GM21825 (cell line): ENCODE results near the gene ANO1.

Source experiments
- ATAC-seq: cut with Tn5 transposase; IDR thresholded peaks from one replicate; pipeline ENCODE4 v1.9.1; 2021; ENCODE audit warnings: mild to moderate bottlenecking, moderate library complexity; ENCODE audit not compliant: unreplicated experiment

ANO1 gene

GRCh38 chr11:70072461-70072860 lies 5.7 kb upstream of the ANO1 start:
- no peak for ATAC-seq

DNA sequence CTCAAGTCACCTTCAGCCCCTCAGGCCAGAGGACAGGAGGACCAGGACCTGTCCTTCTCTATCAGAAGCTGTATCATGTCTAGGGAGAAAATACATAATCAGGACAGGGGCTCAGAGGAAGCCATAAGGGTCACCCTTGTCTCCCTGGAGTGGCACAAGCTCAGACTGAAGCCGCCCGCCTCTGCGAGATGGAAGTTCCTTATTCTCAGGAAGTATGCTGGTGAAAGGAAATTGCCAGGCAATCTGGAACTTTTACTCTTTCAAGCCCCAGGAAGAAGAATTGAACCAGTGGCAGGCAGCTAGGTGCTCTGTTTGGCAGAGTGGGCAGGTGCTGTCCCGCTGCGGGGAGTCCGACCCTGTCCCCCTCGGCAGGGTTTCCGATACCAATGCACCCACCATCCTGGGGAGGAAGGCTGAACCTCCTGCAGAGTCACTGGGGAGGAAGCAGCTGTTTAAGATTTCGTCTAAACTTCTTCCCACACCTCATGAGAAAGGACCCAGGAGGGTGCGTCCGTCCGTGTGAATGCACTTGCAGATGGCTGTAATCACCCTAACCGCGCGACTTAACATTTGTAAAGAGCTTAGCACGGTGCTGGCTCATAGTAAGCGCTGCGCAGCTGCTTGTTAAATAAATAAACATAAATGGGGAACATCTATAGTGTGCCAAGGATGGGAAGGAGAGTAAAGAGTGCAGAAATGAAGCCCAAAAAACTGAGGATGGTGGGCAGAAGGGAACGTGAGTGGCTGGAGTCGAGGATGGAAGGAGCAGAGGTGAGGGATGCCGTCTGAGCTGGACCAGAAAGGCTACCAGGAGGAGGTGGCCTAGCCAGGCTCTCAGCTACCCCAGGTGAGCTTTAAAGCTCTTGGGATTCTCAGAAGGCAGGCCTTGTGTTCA lies 5.0 kb upstream of the ANO1 start:
- ATAC-seq = no peak

DNA sequence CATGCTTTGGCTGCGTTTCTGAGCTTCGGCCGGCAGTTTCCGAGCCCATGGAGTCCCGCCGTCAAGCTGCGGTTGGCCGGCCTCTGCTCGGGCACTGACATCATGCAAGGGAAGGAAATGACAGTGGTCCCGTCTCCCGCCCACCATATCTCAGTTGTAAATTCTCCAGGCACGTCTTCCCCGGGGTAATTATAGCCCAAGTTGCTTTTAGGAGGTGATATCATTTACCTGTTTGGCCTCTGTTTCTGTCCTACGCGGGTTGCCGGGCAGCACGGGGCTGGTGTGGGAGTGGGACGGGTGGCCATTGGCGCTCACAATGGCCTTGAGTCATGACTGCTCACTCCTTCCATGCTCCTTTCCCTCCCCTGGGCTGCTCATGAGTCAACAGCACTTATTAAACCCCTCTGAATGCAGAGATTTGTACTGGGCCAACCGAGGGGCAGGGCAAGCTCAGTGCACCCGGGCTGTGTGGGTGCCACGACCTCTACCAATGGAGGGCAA lies 4.2 kb upstream of the ANO1 start:
- no peak for ATAC-seq

- ATAC-seq = no peak
Measured at GRCh38 chr11:70074746-70075145, 3.4 kb upstream of the ANO1 start.

- ATAC-seq = no peak
Measured at GRCh38 chr11:70075836-70076235, 2.3 kb upstream of the ANO1 start.

DNA sequence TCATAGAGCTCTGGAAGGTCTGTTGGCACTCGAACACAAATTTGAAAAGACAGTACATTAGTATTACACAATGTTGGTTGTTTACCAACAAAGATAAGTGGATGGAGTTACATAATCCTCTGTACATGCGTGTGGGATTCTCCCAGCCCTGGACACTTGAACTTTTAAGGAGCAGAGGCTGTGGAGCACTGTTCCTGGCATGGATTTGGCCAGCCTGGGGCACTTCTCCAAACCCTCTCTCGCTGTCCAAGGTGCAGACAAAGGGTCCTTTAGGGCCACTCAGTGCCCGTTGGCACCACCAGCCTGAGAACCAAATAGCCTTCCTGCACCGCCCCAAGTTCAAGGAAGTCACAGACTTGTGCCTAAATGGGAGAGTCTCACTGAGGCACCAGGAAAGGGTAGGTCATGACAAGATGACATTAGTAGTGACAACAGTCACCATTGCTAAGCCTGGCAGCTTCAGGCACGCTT lies 1.6 kb upstream of the ANO1 start:
- no peak for ATAC-seq

GRCh38 chr11:70077411-70078094 lies 564 bp upstream of the ANO1 start:
- ATAC-seq = no peak

DNA sequence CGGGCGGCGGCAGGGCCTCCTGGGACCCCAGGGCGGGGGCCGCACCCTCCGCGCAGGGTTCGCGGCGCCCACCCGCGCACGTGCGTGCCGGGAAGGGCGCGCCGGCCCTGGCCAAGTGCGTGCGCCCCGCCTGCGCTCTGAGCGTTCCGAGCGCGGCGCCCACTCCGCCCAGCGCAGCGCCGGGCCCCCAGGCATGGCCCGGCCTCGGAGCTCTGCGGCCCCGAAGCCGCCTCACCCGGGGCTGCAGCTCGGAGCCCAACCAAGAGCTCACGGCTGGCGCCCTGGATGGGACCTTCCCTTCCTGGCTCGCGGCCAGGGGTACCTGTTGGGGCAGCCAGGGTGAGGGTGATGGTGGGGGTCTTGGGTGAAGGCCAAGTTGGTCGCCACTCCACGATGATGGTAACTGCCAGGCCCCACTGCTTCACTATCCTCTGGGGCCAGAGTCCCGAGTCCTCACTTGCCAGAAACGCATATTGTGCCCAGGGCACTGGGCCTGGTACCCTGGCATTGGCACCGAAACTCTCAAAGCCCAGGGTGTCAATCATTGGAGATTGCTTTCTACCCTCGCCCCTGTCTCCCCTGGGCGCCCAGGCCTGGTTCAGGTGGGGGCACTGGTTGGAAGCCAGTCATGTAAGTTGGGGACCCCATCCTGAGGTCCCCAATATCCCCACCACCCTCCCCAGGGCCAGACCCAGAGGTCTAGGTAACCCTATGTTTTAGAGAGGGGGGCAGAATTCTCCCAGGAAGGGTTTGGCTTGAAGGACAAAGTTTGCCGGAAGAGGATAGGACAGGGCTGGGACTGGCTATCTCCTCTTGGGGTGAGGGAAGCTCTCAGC lies 882 bp downstream of the ANO1 start:
- no peak for ATAC-seq

DNA sequence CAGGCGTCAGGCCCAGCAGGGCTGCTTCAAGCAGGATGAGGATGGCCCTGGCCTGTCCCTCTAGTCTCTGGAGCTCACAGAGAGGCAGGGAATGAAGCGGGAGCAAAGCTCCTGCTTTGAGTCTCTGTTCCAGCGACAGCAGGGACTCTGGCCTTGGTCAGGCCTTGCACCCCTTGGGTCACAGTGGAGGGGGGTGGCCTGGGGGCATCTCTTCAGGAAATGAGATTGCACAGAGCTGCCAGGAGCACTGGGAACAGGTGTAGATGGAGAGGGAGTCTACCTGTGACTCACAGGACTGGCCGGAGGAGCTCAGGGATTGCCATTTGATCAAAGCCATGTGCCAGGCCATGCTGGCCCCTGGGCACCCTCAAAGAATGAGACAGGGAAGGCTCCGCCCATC lies 1.6 kb downstream of the ANO1 start:
- ATAC-seq = no peak

- ATAC-seq = no peak
Measured at GRCh38 chr11:70080763-70081162, 2.6 kb downstream of the ANO1 start.

DNA sequence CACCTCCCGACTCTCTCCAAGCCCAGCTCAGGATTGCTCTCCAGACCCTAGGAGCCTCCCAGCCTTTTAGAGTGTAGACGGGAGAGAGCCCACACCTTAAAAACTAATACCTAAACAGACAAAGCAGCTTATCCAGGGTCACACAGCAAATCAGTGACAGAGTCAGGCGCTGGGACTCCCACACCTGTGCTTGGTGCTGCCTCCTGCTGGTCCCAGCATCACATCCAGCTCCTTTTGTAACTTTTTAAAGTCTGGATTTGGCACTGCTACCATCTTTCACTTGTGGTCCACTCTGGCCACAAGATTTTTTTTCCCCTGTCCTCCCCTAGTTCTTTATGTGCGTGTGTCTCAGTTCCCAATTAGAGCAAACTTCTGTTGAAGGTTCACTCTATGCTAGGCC lies 4.7 kb downstream of the ANO1 start:
- no peak for ATAC-seq

DNA sequence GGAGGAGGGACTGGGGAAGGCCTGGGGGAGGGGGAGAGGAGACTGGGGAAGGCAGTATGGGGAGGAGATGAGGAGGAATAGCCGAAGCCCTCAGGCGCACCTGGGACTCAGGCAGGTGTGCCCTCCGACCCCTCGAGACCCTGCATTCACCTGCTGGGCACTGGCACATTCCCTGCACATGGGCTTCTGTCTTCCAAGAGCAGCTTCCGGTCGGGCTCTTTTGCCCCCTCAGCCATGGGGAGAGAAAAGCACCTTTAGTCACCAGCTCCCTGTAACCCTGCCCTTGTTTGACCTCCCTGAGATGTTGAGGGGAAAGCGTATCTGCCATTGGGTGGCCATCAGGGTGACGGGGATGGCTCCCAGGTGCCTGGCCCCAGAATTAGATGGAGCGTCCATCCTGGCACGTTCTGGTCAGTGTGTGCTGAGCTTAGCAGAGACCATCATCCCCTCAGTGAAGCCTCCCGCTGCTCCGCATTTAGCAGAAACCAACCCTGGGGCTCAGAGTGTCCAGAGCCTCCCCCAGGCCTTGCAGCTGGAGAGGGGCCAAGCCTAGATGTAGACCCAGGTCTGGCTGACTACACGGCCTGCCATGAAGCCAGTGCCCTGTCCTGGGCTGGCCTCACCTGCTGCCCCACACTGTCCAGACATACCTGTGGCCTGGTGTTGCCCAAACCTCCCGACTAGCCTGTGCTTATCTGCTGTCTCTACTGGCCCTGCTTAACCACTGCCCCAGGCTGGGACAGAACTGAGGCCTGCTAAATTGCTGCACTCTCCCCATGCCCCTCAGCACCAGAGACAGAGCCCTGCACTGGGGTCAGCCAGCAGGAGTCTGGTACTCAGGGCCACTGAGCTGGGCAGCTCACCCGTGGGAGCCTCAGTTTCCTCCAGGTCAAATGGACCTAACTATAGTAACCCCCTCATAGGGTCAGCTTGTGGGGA lies 6.2 kb downstream of the ANO1 start:
- ATAC-seq = no peak

DNA sequence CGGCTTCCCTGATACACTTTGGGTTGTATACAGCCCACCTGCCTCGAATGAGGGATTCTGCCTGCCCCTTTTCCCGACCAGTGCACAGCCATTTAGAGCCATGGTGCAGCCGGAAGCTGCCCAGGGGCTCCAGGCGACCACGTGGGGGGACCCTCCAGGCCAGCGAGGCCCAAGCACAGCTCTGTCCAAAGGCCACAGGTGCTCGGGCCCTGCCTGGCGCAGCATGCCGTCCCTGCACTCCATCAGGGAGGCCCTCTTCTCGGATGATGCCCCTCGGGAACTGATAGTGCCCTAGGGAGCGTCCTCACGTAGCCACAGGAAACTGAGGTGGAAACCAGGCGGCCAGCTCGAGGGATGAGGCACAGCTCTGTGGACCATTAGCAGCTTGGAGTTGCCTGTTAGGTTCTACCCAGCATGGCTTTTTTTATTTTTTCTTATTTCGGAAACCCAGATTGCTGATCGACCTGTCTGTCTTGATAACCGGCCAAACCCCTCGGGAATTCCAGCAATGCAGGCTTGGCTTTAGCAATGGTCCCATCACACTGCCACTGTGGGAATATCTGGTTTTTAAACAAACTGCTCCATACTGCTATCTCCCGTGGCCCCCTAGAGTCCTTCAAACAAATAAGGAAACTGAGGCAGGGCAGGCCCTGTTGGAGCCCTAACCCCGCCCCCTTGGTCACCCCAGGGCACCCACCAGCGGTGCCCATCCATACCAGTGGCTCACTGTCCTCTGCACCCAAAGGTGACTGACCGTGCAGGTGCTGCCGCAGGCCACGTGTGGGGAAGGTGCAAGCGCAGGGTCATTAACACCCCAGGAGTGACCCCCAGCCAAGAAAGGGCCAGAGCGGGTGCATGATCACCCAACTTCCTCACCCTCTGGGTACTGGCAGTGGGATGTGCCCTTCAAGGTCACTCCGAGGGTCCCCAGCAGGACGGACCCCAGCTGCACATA lies 8.0 kb downstream of the ANO1 start:
- ATAC-seq = no peak

DNA sequence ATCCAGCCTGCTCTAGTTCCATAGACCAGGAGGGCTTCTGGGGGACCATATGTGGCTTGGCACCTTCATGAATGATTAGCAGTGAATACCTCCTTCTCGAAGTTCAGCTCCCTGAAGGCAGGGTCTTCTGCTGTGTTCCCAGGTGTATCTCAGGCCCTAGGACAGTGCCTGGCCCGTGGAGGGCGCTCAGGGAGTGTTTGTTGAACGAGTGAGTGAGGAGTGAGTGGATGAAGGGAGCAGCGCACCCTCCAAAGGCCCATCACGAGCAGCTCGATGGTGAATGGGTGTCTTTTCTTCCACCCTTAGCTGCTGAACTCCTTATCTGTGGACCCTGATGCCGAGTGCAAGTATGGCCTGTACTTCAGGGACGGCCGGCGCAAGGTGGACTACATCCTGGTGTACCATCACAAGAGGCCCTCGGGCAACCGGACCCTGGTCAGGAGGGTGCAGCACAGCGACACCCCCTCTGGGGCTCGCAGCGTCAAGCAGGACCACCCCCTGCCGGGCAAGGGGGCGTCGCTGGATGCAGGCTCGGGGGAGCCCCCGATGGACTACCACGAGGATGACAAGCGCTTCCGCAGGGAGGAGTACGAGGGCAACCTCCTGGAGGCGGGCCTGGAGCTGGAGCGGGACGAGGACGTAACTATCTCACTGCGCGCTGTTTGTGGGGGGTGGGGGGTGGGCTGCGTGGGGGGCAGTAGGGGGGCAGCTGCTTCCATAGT lies 9.5 kb downstream of the ANO1 start:
- no peak for ATAC-seq

GRCh38 chr11:70088735-70089250 lies 10.7 kb downstream of the ANO1 start:
- ATAC-seq = no peak

DNA sequence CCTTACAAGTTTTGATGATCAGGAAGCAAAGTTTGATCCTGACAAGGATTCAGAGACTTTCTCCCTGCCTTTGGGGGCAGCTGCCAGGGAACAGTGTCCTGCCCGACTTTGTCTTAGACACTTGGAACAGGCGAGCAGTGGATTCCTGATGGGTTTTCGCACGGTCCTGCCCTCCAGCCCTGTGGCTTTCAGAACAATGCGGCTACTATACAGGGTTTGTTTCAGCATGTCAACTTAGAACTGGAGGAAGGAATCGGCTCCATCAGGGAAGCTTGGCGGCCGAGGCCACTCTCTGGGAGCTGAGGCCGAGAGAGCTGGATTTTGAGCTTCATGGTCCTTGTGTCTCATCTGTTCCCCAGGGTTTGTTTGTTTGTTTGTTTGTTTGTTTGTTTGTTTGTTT lies 11.5 kb downstream of the ANO1 start:
- no peak for ATAC-seq

- no peak for ATAC-seq
Measured at GRCh38 chr11:70090961-70091381, 12.9 kb downstream of the ANO1 start.

DNA sequence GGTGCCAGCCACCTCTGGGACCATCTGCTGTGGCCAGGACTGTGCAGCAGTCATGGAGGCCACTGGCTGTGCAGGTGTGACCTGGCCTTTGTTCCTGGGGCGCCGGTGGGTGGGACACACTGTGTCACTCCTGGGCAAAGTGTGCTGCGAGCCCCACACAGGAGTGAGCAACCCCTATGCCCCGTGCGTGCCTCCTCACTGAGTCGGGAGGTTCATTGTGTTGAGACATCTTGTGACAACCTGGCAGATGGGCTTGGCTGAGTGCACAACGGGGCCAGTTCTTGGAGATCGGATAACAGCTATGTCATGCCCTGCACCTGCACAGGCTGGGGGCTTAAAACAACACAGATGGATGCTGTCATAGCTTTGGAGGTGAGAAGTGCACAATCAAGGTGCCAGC lies 13.5 kb downstream of the ANO1 start:
- ATAC-seq = no peak
